H1 (cell line): ENCODE data around the gene CBLN1. TPM values are rescaled to one million over a fixed set of nuclear protein-coding genes. Genes with fewer than 3 reads are reported as not detected.

Experiments used
- ATF2 ChIP-seq: IDR thresholded peaks from 2 replicates; pipeline ENCODE4 v1.6.1; 2012; ENCODE audit warnings: low read length, inconsistent platforms
- CEBPB ChIP-seq: IDR thresholded peaks from 2 replicates; pipeline ENCODE4 v1.6.1; 2012; ENCODE audit warnings: low read depth, low read length
- EGR1 ChIP-seq: IDR thresholded peaks from 2 replicates; pipeline ENCODE4 v1.6.1; 2011; ENCODE audit warnings: low read depth, low read length, borderline replicate concordance
- POLR2AphosphoS5 ChIP-seq: IDR thresholded peaks from 2 replicates; pipeline ENCODE4 v1.6.1; 2011; ENCODE audit warnings: low read depth, low read length
- POU5F1 ChIP-seq: IDR thresholded peaks from 2 replicates; pipeline ENCODE4 v1.6.1; 2011; ENCODE audit warnings: low read depth, mild to moderate bottlenecking, low read length, moderate library complexity
- RAD21 ChIP-seq, 2 experiments: IDR thresholded peaks in 1 of 2; conservative IDR thresholded peaks in 1 of 2; 2 replicates each; pipeline ENCODE4 v1.6.1; 2011; ENCODE audit warnings: low read depth in 2 of 2, low read length in 2 of 2, improper control_type of control experiment in 1 of 2, inconsistent platforms in 1 of 2, mild to moderate bottlenecking in 1 of 2, moderate library complexity in 1 of 2
- RBBP5 ChIP-seq: IDR thresholded peaks from 2 replicates; pipeline ENCODE4 v1.7.1; 2012; ENCODE audit warnings: low read depth, mild to moderate bottlenecking, inconsistent platforms, low read length, moderate library complexity, borderline replicate concordance
- SP1 ChIP-seq: IDR thresholded peaks from 2 replicates; pipeline ENCODE4 v1.6.1; 2011; ENCODE audit warnings: low read depth, low read length
- TAF7 ChIP-seq: optimal IDR thresholded peaks from 2 replicates; pipeline ENCODE3; 2011; ENCODE audit warnings: low read depth, mild to moderate bottlenecking, inconsistent platforms, low read length, moderate library complexity, borderline replicate concordance
- YY1 ChIP-seq: IDR thresholded peaks from 2 replicates; pipeline ENCODE4 v1.6.1; 2011; ENCODE audit warnings: low read depth, mild to moderate bottlenecking, low read length
- polyA plus RNA-seq, 7 experiments: library from polyadenylated mRNA; depleted of rRNA in 3 of 7; stranded (reverse) in 5 of 7; unstranded in 2 of 7; fragments of >200 nt in 5 of 7; fragments of 200-250 nt in 2 of 7; gene quantifications; 1 replicate in 5 of 7; 2 replicates in 1 of 7; 4 replicates in 1 of 7; pipeline versions ENCODE4 v1.2.1 to v1.2.3, GENCODE V29; 2011 to 2013; ENCODE audit warnings: missing spikeins in 2 of 7, mixed read lengths in 2 of 7
- total RNA-seq: library from RNA; stranded (reverse); fragmentation: NEBNext Ultra II Directional; extraction: Animal tissue kit (Norgen Biotek cat#: 25700); gene quantifications from 2 replicates; pipeline ENCODE4 v1.2.1, GENCODE V29; 2021

Gene CBLN1
- total and polyA plus RNA-seq, 2 of the 8 experiments (the other 6 are each of a cell fraction or from before 2014, with no cell fraction given): 0.97 to 7.1 TPM

GRCh38 chr16:49273771-49274170 lies 7.9 kb downstream of the CBLN1 start (continued):
- TF ChIP-seq ATF2 (no peak), SP1 (no peak), EGR1 (no peak), CEBPB (no peak), POLR2AphosphoS5 (no peak), TAF7 (no peak), RBBP5 (no peak), POU5F1 (no peak), RAD21 (IDR thresholded peaks at IDR 0.05 in 1 of 2, conservative IDR thresholded peaks at IDR 0.05 in 1 of 2; ENCODE audit: low read depth in 2 of 2, low read length in 2 of 2) (no peak), YY1 (no peak)
